AG04449 (cell line): ENCODE data around the gene SPATA18.

Source experiments
- CTCF ChIA-PET: fragments of 350-600 bp; formaldehyde crosslinking; extraction: SDS; loops from one replicate; lab custom pipeline; 2021; ENCODE audit warnings: antibody characterized with exemption; lab: Yijun Ruan, JAX
- POLR2A ChIA-PET: fragments of 400-600, 350-600 bp; formaldehyde crosslinking; extraction: SDS; loops from one replicate; lab custom pipeline; 2020; ENCODE audit warnings: antibody characterized with exemption, inconsistent platforms; lab: Yijun Ruan, JAX
- DNase-seq: peaks from one replicate; pipeline ENCODE4 v3.0.0-alpha.2; 2010; ENCODE audit warnings: low read depth, low spot score
- H3K4me3 ChIP-seq: 2 replicates; pipeline ENCODE4 v1.5.1; 2011; ENCODE audit warnings: low read depth, mild to moderate bottlenecking, control low read depth, low read length
- TF ChIP-seq, protein P1 (sequence below): IDR thresholded peaks from one replicate; pipeline ENCODE4 v1.5.1; 2011; ENCODE audit warnings: mild to moderate bottlenecking, moderate library complexity, low read length, control low read depth, inconsistent platforms; ENCODE audit not compliant: insufficient read depth; ENCODE audit errors: missing control alignments

The SPATA18 gene, protein sequence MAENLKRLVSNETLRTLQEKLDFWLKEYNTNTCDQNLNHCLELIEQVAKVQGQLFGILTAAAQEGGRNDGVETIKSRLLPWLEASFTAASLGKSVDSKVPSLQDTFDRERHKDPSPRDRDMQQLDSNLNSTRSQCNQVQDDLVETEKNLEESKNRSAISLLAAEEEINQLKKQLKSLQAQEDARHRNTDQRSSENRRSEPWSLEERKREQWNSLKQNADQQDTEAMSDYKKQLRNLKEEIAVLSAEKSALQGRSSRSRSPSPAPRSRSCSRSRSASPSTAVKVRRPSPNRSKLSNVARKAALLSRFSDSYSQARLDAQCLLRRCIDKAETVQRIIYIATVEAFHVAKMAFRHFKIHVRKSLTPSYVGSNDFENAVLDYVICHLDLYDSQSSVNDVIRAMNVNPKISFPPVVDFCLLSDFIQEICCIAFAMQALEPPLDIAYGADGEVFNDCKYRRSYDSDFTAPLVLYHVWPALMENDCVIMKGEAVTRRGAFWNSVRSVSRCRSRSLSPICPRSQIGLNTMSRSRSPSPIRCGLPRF

DNA sequence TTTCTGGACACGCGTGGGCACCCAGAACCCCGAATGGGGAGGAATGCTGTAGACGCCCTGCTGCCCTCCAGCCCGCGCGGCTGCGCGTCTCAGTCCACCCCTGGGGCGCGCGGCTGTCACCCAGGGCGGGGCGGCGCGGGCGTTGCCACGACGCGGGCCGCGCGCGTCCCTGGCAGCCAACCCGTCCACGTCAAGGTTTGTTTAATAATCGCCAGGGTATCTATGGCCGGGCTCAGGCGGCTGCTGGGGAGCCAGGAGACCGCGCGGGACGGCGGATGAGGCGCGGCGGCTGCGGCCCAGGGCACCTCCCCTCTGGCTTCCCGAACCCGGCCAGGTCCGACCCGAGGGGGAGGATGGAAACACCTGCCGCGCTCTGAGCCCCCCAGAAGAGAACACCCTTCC is at the start of gene SPATA18:
Gene SPATA18, plus strand, starts transcription at position 92 of the 402 bp plus-strand sequence. CDS start 401 bp downstream, outside the sequence.
- H3K4me3 ChIP-seq, result peak within 1 kb of the TSS; percentile 64
- no peak for DNase-seq
- TF ChIP-seq, protein P1, sequence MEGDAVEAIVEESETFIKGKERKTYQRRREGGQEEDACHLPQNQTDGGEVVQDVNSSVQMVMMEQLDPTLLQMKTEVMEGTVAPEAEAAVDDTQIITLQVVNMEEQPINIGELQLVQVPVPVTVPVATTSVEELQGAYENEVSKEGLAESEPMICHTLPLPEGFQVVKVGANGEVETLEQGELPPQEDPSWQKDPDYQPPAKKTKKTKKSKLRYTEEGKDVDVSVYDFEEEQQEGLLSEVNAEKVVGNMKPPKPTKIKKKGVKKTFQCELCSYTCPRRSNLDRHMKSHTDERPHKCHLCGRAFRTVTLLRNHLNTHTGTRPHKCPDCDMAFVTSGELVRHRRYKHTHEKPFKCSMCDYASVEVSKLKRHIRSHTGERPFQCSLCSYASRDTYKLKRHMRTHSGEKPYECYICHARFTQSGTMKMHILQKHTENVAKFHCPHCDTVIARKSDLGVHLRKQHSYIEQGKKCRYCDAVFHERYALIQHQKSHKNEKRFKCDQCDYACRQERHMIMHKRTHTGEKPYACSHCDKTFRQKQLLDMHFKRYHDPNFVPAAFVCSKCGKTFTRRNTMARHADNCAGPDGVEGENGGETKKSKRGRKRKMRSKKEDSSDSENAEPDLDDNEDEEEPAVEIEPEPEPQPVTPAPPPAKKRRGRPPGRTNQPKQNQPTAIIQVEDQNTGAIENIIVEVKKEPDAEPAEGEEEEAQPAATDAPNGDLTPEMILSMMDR, result no peak
- ChIA-PET CTCF (no interaction called here), POLR2A (no interaction called here)

DNA sequence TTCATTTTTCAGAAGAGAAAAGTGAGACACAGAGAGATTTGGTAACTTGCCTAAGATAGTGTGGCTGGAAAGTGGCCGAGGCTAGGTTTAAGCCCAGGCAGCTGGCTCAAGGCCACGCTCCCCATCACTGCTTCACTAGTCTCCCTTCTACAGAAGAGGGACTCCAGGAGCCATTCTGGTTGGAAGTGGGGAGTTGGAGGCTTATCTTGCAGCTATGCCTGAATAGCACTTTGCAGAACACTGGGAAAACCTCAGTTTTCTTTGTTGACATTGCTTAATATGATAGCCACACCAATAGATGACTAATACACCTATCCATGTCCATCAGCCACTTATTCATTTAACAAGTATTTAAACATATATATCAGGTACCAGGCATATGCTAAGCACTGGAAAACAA is 49.5 kb upstream of the SPATA18 start:
- DNase-seq, result no peak
- H3K4me3 ChIP-seq, result no peak overlapping the region
- ChIA-PET POLR2A (no interaction called here), CTCF (no interaction called here)
- TF ChIP-seq, protein P1, result no peak

DNA sequence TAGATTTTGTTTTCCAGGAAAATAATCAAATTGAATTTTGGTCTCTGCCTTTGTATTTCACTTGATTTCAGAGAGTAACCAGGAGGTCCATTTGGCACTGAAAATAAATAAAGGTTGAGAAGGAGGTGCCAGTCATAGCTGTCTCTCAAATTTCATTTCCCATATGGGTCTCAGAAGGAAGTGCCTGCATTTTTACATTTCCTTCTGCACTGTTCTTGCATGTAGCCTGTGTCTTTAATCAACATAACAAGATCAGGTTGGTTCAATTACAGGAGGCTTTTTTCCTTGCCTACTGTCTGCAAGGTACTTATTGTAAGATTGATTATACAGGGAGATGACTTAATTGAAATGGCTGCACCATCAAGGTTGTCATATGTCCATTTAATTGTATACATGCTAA is 46.7 kb upstream of the SPATA18 start:
- no peak overlapping the region for H3K4me3 ChIP-seq
- TF ChIP-seq, protein P1, result no peak
- POLR2A ChIA-PET, result no interaction called here
- CTCF ChIA-PET, result no interaction called here
- DNase-seq, result no peak

DNA sequence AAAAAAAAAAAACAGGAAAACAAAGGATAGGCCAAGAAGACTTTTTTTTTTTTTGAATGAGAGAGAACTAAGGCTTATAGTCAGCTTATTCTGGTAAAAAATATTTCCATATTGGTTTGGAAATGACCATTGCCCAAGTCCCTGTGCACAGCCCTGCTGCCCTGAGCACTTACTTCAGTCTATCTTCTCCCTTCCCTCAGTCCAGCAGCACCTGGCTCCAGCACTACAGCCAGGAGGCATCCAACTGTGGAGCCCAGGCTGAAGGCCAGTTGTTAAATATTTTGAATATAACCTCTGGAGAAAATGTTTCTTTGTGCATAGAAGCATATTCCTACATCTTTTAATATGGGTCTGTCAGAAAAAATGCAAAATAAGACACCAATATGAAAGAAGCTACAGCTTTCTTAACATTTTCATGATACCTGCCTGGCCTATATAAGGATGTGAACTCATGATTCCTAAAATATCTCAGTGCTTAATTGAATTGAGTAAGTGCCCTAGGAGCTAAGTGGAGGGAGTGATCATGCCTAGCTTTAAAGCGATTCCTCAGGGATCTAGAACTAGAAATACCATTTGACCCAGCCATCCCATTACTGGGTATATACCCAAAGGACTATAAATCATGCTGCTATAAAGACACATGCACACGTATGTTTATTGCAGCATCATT is 45.4 kb upstream of the SPATA18 start:
- no peak for DNase-seq
- ChIA-PET POLR2A (no interaction called here), CTCF (no interaction called here)
- H3K4me3 ChIP-seq, result no peak overlapping the region
- TF ChIP-seq, protein P1, result no peak

DNA sequence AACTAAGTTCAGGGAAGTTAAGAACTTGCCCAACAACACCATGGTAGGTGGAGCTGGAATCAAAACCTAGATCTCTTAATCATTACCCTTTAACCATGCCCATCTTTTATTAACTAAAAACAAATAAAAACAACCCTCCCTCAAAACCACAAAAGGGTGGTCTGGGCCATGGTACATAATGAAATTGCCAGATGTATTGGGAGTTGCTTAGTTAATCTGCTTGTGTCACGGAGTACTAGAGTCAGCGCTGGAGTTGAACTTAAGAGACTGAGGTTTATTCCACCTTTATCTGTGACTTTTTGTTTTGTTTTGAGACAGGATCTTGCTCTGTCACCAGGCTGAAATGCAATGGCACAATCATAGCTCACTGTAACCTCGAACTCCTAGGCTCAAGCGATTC is 44.2 kb upstream of the SPATA18 start:
- POLR2A ChIA-PET, result no interaction called here
- no peak overlapping the region for H3K4me3 ChIP-seq
- no peak for DNase-seq
- TF ChIP-seq, protein P1, result no peak
- CTCF ChIA-PET, result no interaction called here

DNA sequence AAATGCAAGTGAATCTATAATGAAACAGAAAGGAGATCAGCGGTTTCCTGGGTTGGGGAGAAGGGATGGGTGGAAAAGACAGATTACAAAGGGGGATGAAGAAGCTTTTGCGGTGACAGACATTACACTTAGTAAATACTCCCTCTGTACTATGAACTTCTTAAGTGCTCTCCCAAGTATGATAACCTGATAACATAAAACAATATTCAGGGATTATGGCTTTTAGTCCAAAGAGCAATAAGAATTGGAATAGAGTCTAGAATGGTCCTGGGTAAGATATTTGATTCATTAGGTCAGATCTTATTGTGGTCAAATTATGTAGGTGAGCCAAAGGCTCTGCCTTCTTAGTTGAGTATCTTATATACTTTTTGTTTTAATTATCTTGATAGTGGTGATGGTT is 40.1 kb upstream of the SPATA18 start:
- POLR2A ChIA-PET, result no interaction called here
- CTCF ChIA-PET, result no interaction called here
- TF ChIP-seq, protein P1, result no peak
- H3K4me3 ChIP-seq, result no peak overlapping the region
- no peak for DNase-seq
